ENCODE measurements around the gene AOPEP.

AOPEP gene

DNA sequence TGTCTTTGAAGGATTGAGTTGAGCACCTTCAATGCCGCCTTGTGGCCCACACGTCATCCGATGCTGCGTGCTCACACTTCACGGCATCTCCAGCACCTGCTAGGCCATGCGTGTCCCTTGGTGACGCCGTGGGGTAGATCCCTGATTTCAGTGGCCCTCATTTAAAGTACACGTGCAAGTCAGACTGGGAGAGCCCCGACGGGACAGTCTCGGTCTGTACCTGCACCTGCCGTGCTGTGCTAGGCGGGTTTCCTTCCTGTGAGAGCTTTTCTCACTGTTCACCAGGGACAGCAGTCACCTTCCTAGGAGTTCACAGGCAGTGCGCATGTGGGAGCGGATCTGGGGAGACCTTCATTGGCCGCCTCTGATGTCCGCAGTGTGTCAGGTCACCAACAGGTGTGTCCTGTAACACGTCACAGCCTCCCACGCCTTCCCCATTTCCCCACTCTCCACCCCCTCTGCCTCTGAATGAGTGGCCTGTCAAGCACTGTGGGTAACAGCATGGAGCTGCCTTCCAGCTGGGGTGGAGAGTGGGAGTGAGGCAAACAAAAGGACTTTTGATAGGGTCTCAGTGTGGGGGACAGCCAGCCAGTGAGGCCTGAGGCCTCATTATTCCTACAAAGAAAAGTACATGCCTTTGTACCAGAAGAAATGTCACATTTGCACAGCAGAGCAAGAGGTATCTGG, 354.6 kb downstream of the AOPEP start:
- H3K27ac ChIP-seq: no peak overlapping the region
- DNase-seq (ENCODE audit: low read depth, low spot score): no peak

DNA sequence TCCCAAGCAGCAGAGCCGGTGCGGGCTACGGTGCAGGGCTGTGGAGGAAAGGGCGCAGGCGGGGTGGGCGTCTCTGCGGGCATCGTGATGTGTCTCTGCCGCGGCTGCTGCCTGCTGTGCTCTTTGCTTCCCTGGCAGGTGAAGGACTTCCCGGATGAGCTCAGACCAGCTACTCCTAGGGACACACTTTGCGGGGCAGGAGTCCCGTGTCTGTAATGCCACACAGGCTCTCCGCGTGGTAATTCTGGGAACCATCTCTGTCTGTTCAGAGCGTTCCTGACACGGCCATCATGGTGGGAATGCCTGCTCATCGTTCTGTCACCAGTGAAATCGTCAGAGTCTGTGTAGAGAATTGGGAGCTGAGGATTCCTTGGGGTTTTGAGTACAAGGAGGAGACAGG, 355.5 kb downstream of the AOPEP start:
- H3K27ac ChIP-seq: no peak overlapping the region
- DNase-seq (ENCODE audit: low read depth, low spot score): no peak

DNA sequence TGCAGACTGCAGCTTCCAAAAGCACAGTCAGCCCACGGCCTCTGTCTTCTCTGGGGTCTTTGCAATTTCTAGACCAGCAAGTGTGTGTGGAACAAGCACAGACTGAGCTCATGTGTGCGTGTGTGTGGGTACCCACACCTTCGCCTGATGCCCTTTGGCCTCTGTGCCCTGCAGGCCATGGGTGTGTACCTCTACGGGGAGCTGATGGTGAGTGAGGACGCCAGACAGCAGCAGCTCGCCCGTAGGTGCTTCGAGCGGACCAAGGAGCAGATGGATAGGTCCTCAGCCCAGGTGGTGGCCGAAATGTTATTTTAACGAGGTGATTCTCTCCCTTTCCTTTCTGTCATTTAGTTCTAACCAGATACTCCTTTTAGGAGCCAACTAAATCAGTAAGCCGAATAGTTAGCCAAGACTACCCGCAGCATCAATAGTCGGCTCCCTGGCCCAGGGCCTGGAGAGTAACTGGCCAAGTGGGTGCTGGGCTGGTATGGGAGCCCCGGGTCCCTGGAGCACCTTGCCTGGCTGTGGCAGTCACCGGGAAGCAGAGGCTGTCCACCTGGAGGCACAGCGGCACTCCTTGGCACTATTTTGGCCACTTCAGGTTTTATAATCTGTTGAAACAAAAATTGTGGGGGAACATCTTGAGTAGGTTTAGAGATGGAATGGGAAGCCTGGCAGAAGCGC, 356.0 kb downstream of the AOPEP start:
- no peak for DNase-seq (ENCODE audit: low read depth, low spot score)
- H3K27ac ChIP-seq: no peak overlapping the region

DNA sequence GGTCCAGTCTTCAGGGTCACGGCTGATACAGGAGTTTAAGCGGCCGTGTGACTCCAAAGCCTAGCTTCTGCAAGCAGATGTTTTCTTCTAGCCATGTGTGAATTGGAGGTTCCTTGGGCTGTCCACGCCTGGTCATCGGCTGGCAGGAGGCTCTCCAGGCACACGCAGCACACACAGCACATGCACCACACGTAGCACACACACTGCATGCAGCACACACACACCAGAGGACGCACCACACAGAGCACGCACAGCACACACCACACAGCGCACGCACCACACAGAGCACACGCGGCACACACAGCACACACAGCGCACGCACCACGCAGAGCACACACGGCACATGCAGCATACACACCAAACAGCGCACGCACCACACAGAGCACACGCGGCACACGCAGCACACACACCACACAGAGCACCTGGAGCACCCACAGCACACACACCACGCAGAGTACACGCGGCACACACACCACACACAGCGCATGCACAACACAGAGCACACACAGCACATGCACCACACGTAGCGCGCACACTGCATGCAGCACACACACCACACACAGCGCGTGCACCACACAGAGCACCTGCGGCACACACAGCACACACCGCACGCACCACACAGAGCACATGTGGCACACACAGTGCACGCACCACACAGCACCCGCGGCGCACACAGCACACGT, 356.7 kb downstream of the AOPEP start:
- no peak overlapping the region for H3K27ac ChIP-seq
- DNase-seq (ENCODE audit: low read depth, low spot score): no peak

DNA sequence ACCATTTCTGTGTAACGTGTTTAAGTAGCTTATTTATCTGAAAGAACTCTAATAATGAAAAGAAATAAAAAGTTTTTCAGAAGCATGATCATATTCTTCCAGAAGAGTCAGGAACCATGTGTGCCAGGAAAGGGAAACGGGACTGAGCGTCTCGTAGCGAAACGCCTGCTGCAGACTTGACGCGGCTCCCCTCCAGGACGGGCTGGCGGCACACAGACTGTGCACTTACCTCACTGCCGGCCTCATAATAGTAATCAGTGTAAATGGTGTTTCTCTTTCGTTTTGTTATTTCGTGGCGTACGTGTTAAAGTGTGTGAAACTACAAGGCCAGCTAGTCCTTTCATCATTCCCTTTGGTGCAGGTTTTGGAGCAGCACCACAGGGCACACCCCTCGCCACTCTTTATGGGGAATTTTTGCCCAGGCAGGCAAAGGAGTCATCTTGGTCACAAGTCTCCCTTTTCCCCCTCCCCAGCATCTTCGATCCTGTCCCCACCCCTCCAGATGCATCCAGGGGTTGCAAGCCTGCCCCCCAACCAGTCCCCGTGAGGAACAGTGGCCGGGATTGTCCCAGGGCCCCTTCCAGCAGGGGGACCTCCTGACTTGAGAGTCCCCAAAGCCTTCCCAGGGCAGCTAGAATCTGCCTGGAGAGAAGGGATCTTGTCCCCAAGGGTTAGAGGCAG, 357.9 kb downstream of the AOPEP start:
- DNase-seq (ENCODE audit: low read depth, low spot score): no peak
- peak overlapping the region; percentile 12 for H3K27ac ChIP-seq

DNA sequence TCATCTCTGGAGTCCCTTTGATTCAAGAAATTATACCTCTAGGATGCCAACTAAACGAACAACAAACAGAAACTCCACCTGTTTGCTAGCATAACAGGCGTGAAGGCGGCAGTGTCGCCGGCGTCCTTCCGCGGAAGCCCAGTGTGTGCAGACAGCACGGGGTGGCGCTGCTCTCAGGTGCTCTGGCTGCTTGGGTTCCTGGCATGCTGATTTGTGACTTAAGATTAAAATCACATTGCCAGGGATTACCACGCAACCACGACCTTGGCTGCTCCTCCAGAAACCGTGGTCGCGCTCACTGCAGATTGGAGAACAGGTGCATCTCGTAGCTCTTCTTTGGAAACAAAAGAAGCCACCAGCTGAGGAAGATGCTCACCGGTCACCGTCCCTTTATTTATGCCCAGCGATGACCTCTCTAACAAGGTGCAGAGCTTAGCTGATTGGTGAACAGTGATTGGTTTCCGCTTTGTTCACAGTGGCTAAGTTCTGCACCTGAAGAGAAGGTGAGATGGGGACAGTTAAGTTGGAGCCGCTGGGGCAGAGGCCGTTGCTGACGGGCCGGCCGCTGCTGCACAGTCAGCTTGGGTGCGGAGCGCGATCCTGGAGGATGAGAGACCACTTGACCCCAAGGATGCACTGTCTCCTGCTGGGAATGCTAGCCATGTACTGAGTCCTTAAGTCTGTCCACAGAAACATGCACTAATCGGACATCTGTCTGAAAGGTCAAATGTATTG, 358.7 kb downstream of the AOPEP start:
- no peak for DNase-seq (ENCODE audit: low read depth, low spot score)
- peak overlapping the region; percentile 12 for H3K27ac ChIP-seq

DNA sequence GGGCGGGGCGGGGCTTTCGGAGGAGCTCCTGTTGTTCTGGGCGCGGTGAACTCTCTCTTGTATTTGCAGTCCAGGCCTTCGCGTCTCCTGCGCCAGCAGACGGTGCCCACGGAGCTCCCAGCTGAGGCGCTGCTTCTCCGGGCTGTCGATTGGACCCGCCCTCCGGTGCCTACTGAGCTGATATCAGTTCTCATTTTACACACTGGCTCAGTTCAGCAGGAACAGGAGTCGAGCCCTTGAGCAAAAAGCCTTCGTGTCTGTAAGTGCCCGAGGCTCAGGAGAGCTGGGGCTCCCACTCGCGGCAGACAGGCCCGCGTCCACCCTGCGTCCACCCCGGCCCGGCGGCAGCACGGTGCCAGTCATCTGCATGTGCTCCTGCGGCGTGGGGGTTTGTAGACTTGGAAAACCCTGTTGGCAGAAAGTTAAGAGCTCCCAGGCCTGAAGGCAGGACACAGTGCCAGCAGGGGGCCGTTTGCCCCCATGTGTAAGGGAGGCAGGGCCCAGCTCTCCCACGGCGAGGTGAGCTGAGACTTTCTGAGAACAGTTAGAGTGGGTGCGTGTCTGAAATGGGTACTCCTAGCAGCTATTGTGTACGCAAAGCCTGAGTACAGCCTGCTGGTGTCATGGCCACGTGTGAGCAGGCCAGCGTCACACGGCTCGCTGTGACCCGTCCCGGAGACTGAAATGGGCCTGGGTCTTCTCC, 359.5 kb downstream of the AOPEP start:
- H3K27ac ChIP-seq: peak overlapping the region; percentile 16
- DNase-seq (ENCODE audit: low read depth, low spot score): no peak

DNA sequence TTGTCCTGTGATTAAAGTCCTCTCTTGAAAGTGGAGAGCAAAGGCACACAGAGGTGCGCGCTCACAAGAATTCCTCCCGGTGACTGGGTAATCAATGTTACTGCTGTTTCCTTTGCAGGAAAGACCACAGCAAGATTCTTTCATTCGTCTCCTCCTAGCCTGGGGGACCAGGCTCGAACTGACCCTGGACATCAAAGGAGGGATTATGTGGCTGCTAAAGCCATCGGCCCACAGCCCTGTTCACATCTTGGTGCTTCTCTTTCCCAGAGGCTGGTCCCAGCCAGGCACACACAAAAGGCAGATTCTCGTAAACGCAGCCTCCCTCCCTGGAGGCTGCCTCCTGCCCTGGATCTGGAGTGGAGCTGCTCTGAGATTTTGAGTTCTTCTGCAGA, 360.1 kb downstream of the AOPEP start:
- DNase-seq (ENCODE audit: low read depth, low spot score): no peak
- peak overlapping the region; percentile 16 for H3K27ac ChIP-seq

DNA sequence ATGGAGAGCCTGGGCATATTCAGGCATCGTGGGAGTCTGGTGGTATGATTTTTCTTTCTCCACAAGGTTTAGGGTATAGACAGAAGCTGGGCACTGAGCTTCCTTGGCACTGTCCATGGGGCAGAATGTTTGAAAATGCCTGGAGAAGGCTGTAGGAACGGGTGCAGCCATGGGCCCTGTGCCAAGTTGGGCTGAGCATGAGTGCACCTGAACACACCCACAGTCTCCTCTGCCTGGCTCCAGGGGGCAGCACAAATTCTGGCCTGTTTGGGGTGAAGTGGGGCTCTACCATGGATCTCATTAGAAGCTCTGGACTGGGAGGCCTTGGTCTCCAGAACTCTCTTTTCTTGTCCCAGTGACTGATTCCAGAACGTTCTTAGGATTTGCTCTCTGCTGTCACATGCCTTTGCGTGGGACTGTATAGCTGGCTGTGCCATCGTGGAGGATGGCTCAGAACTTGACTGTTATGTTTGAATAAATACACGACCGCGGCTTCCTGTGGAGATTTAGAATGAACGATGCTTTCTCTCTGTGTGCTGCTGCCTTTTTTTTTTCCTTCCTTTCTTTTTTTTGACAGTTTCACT, 361.3 kb downstream of the AOPEP start:
- peak overlapping the region; percentile 4 for H3K27ac ChIP-seq
- no peak for DNase-seq (ENCODE audit: low read depth, low spot score)

DNA sequence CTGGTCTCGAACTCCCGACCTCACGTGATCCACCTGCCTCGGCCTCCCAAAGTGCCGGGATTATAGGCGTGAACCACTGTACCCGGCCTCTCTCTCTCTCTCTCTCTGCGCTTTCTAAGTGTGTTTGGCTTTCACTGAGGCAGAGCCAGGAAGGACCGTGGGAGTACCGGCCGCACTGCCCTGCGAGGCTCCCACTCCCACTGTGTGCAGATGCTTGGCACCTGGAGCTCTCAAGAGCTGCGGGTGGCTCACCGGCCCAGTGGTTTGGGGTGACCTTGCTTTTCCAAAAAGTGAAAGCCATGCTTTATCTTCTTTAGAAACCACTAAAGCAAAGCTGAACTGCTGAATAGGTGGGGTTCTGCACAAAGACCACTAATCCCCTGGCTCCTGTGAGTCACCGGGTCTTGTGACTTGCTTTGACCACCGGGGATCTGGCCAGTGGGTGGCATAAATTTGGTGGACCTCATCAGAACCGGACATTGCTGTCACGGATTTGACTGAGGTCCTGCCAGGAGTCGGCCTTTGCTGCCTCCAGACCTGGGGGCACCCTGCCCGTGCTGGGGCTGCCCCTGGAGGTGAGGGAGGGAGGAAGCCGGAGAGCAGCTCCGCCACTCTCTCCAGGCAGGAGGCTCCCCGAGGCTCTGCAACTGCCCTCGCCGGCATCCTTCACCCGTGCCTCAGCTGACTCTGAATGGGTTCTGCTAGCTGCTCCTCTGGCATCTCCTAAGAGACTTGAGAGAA, 362.1 kb downstream of the AOPEP start:
- no peak overlapping the region for H3K27ac ChIP-seq

DNA sequence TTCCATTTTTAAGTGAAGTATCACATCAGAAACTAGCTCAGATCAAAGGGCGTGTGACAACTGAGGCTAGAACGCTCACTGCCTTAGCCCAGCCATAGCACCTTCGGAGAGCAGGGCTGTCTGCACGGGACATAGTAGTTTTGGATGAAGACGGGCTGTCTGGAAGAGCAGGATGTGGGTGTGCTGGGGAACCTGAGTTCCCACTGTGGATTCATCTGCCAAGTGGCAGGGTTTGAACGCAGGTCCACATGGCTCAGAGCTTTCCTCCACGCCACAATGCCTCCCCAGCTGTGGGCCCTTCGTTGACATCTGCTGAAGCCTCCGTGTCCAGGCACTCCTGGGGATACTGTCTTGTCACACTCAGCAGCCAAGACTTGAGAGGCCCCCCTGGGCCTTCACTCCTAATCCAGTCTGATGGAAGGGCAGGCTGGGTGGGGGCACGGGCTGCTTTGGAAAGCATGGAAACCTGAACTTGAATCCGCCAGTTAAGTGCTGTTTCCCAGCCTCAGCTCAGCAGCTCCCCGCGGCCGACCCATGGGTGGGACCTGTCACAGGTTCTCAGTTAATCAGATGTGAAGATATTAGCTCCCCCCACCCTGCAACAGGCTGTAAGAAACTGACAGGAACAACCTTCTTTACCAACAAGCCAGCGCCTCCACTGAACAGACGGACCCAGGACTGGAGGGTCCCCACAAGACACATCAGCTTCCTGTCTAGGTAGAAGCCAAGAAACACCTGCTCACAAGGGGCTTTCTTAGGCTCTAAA, 362.9 kb downstream of the AOPEP start:
- H3K27ac ChIP-seq: peak overlapping the region; percentile 95
- no peak for DNase-seq (ENCODE audit: low read depth, low spot score)

More for the DNA sequence above, 362.1 kb downstream of the AOPEP start:
- no peak for DNase-seq (ENCODE audit: low read depth, low spot score)

DNA sequence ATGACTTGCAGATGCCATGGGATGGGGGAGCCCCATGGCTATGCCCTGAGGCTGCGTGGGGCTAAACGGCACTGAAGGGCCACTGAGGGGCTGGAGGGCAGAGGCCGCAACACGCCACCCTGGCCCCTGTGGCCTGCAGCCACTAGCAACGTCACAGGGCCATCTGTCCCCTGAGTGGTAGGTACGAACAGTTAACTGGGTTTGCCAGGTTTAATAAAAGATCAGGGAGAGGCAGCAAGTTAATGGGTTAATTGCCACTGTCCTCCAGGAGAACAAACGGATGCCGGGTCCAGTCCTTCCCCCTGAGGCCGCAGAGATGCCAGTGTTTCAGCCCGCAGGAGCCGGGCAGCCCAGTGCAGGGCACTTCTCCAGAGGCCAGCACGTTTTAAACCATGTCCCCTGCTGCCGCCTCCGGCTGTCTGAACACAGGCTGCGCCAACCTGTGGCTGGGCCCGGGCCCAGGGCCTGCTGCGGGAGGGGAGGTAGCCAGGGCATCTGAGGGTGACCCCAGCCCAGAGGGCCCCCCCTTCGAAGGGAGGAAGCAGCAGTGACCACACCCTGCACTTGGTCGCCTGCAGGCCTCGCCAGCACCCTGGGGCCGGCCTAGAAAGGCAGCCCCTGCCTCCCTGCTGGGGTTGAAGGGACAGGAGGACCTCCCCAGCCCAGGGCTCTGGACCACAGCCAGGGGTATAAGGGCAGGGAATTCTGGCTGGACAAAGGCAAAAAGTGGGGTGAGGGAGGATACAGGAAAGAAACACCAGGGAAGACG, 363.7 kb downstream of the AOPEP start:
- no peak for DNase-seq (ENCODE audit: low read depth, low spot score)
- peak overlapping the region; percentile 95 for H3K27ac ChIP-seq

DNA sequence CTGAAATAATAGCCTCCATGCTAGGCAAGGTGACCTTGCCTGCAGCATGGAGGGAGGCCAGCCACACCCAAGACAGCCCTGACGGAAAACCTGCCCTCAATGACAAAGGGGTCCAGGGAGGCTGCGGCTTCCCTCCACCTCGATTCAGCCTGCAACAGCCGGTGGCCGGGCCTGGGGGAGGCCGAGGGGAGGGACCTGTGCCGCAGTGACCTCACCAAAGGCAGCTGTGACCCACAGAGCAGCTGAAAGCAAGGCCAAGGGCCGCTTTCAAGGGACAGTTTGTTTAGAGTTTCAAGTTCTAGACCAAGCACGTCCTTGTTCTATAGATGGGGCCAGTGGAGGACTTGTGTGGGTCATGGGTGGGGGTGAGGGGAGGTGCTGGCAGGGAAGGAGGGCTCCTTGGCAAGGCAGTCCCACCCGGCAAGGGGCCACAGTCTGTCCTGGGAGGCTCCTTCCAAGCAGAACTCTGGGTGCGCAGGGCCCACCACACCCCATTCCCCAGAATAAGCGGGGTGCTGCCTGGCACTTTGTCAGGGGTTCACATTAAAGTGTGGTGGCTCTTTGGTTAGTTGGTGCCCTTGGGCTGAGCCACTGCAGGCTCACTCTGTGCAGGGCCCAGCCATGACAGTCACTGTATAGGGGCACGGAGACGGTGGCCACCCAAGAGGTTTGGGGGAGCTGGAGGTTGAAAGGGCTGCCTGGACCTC, 364.5 kb downstream of the AOPEP start:
- peak overlapping the region; percentile 95 for H3K27ac ChIP-seq

DNA sequence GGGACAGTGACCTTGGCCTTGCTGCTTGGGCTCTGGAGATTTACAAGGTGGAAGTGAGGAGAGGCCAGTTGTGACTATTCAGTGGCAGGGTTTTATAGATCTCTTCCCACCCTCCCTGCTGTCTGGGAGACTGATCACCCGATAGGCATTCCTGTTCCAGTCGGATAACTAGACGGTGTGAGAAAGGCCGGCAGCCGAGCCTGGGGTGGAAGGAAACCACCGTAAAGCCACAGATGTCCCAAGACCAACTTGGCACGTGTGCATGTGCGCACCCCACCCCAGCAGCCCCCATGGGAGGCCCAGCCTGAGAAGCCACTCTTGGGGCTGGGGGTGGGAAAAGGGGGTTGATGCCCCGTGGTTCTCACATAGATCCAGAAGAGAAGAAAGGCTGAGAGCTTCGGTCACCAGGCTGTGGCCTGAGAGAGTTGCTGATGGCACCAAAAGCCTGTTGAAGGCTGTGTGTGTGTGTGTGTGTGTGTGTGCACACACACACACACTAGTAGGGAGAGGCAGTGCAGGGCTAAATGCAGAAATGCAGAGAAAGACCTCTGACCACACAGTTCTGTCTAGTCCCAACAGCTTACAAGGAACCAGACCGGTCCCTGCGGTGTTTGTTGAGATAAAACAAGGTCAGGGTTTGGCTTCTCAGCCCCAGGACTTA, 365.2 kb downstream of the AOPEP start:
- DNase-seq (ENCODE audit: low read depth, low spot score): no peak
- peak overlapping the region; percentile 95 for H3K27ac ChIP-seq

More for the DNA sequence above, 364.5 kb downstream of the AOPEP start:
- no peak for DNase-seq (ENCODE audit: low read depth, low spot score)

DNA sequence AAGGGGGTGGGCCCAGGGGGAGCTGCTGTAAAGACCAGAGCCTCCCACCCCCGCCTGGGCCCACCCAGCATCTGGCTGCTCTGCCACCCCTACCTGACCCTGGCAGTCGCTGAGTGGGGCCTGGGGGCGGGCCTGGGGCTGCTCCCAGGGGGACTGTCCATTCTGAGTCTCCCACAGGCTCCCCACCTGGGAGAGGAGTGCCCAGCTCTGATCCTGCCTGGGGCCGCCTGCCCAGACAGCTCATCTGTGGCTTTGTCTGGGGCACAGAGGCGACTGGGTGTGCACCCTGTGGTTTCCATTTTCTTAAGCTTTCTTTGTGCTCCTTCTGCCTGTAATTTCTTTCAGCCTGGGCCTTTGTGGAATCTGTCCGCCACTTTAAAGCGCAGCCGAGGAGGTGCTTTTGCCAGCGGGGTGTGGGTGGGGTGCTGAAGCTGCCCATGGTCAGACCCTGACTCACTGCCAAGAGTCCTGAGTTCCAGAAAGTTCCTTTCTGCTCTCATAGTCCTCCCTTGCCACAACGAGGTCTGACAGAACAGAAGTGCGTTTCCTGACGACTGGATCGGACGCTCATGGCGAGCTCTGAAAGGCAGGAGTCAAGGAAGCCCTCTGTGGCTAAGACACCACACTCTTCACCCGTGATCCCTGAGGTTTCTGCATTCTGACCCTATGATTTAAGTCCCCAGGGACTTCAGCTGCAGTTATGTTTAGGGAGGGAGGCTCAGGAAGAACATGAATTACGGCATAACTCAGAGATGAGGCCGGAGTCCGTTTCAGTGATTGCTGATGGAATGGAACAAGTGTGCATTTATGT, 366.0 kb downstream of the AOPEP start:
- peak overlapping the region; percentile 95 for H3K27ac ChIP-seq

More for the DNA sequence above, 366.0 kb downstream of the AOPEP start:
- peak; percentile 68 for DNase-seq (ENCODE audit: low read depth, low spot score)
